WTC11 (cell line): Measurements from ENCODE around the gene UBE2H. TPM values are rescaled to one million over a fixed set of nuclear protein-coding genes. Genes with fewer than 3 reads are reported as not detected.
A peak's percentile ranks its signal among the peaks of the same experiment; 100 is the strongest.

Experiments
- ATAC-seq: fragments of 200-7000 bp; cut with Tn5 transposase; 2 replicates; pipeline ENCODE4 v1.10.0; 2021; ENCODE audit warnings: mild to moderate bottlenecking, moderate library complexity
- CTCF ChIA-PET: fragments of 300-600 bp; sonication (Branson Sonifier 250); formaldehyde crosslinking; loops from one replicate; lab custom pipeline; 2021; ENCODE audit warnings: antibody characterized with exemption; lab: Charles Lee
- POLR2A ChIA-PET: fragments of 350-600 bp; sonication (Branson Sonifier 250); formaldehyde crosslinking; loops from one replicate; lab custom pipeline; 2021; ENCODE audit warnings: antibody characterized with exemption; lab: Charles Lee
- DNase-seq: peaks from one replicate; pipeline ENCODE4 v3.0.0; 2021; ENCODE audit warnings: low spot score
- H3K27ac Mint-ChIP-seq: 2 replicates; pipeline ENCODE4 v1.8.0; 2021; ENCODE audit warnings: mixed read lengths
- H3K27me3 Mint-ChIP-seq: 2 replicates; pipeline ENCODE4 v1.8.0; 2021; ENCODE audit warnings: low read depth, mild to moderate bottlenecking, moderate library complexity, mixed read lengths
- H3K36me3 Mint-ChIP-seq: 2 replicates; pipeline ENCODE4 v1.8.0; 2021; ENCODE audit warnings: mixed read lengths
- H3K4me1 Mint-ChIP-seq: 2 replicates; pipeline ENCODE4 v1.8.0; 2022; ENCODE audit warnings: mixed read lengths
- H3K4me3 Mint-ChIP-seq: 2 replicates; pipeline ENCODE4 v1.8.0; 2021; ENCODE audit warnings: mild to moderate bottlenecking, moderate library complexity, mixed read lengths
- H3K9me3 Mint-ChIP-seq: 2 replicates; pipeline ENCODE4 v1.8.0; 2021; ENCODE audit warnings: mixed read lengths
- FOXK1 ChIP-seq: sonication (generic); formaldehyde crosslinking; IDR thresholded peaks from 2 replicates; pipeline ENCODE4 v1.8.0; 2022; ENCODE audit warnings: mild to moderate bottlenecking, moderate library complexity, missing genetic modification reagents
- OVOL2 ChIP-seq: fragments of 250-450 bp; sonication (Bioruptor Pico); IDR thresholded peaks from 2 replicates; pipeline ENCODE4 v1.9.0; 2021; ENCODE audit warnings: mild to moderate bottlenecking, borderline replicate concordance
- SMAD3 ChIP-seq: sonication (generic); formaldehyde crosslinking; IDR thresholded peaks from 2 replicates; pipeline ENCODE4 v1.8.0; 2022; ENCODE audit warnings: missing genetic modification reagents, mild to moderate bottlenecking, borderline replicate concordance
- SMAD4 ChIP-seq: sonication (generic); formaldehyde crosslinking; IDR thresholded peaks from 2 replicates; pipeline ENCODE4 v1.8.0; 2022; ENCODE audit warnings: mild to moderate bottlenecking, missing genetic modification reagents
- TCF7 ChIP-seq: sonication (generic); formaldehyde crosslinking; IDR thresholded peaks from 2 replicates; pipeline ENCODE4 v1.8.0; 2022; ENCODE audit warnings: mild to moderate bottlenecking, low read depth, missing genetic modification reagents, moderate library complexity
- total RNA-seq: library from RNA; stranded (reverse); gene quantifications from 3 replicates; pipeline ENCODE4 v1.2.3, GENCODE V29; 2021
- TF ChIP-seq, protein P1 (sequence below): sonication (generic); formaldehyde crosslinking; IDR thresholded peaks from 2 replicates; pipeline ENCODE4 v1.8.0; 2022; ENCODE audit warnings: mild to moderate bottlenecking, missing genetic modification reagents
- TF ChIP-seq, protein P2 (sequence below): sonication (generic); formaldehyde crosslinking; IDR thresholded peaks from 2 replicates; pipeline ENCODE4 v1.8.1; 2023; ENCODE audit warnings: mild to moderate bottlenecking, missing genetic modification reagents, borderline replicate concordance
- TF ChIP-seq, protein P3 (sequence below): sonication (generic); formaldehyde crosslinking; IDR thresholded peaks from 2 replicates; pipeline ENCODE4 v1.8.1; 2023; ENCODE audit warnings: mild to moderate bottlenecking, missing genetic modification reagents
- TF ChIP-seq, protein P4 (sequence below): sonication (generic); formaldehyde crosslinking; IDR thresholded peaks from 2 replicates; pipeline ENCODE4 v1.8.0; 2023; ENCODE audit warnings: missing genetic modification reagents
- TF ChIP-seq, protein P5 (sequence below): sonication (generic); formaldehyde crosslinking; IDR thresholded peaks from 2 replicates; pipeline ENCODE4 v1.8.0; 2022; ENCODE audit warnings: mild to moderate bottlenecking, missing genetic modification reagents
- TF ChIP-seq, protein P6 (sequence below): sonication (generic); formaldehyde crosslinking; IDR thresholded peaks from 2 replicates; pipeline ENCODE4 v1.8.1; 2022; ENCODE audit warnings: mild to moderate bottlenecking, missing genetic modification reagents, moderate library complexity, borderline replicate concordance
- TF ChIP-seq, protein P7 (sequence below): sonication (generic); formaldehyde crosslinking; IDR thresholded peaks from 2 replicates; pipeline ENCODE4 v1.8.0; 2022; ENCODE audit warnings: mild to moderate bottlenecking, missing genetic modification reagents

The UBE2H gene
- total RNA-seq, 1 experiment from 2014 or later = 55.0 TPM

DNA sequence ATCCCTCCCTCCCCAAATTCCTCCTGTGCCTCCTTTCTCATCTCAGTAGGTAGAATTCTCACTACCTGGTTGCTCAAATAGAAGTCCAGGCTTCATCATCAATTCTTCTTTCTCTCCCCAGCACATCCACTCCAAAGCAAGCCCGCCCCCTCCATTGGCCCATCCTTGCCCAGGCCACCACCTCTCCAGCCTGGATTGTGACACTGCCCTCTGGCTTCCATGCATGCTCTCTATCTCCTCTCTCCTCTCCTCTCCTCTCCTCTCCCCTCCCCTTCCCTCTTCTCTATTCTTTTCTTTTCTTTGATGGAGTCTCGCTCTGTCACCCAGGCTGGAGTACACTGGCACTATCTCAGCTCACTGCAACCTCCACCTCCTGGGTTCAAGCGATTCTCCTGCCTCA lies 144.9 kb downstream of the UBE2H start:
- Mint-ChIP-seq H3K27me3 (no peaks in the 10 kb centered on the region), H3K27ac (no peak overlapping the region), H3K9me3 (no peaks in the 10 kb centered on the region), H3K4me3 (no peak overlapping the region), H3K4me1 (peaks cover 19% of the 10 kb centered on the region), H3K36me3 (no peaks in the 10 kb centered on the region)
- POLR2A ChIA-PET = no interaction called here
- peak; percentile 75 for ATAC-seq
- no peak for DNase-seq
- TF ChIP-seq SMAD4 (no peak), TCF7 (CRISPR knock-in tag) (no peak), OVOL2 (no peak)
- TF ChIP-seq, protein P1, sequence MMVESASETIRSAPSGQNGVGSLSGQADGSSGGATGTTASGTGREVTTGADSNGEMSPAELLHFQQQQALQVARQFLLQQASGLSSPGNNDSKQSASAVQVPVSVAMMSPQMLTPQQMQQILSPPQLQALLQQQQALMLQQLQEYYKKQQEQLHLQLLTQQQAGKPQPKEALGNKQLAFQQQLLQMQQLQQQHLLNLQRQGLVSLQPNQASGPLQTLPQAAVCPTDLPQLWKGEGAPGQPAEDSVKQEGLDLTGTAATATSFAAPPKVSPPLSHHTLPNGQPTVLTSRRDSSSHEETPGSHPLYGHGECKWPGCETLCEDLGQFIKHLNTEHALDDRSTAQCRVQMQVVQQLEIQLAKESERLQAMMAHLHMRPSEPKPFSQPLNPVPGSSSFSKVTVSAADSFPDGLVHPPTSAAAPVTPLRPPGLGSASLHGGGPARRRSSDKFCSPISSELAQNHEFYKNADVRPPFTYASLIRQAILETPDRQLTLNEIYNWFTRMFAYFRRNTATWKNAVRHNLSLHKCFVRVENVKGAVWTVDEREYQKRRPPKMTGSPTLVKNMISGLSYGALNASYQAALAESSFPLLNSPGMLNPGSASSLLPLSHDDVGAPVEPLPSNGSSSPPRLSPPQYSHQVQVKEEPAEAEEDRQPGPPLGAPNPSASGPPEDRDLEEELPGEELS = no peak
- TF ChIP-seq, protein P2, sequence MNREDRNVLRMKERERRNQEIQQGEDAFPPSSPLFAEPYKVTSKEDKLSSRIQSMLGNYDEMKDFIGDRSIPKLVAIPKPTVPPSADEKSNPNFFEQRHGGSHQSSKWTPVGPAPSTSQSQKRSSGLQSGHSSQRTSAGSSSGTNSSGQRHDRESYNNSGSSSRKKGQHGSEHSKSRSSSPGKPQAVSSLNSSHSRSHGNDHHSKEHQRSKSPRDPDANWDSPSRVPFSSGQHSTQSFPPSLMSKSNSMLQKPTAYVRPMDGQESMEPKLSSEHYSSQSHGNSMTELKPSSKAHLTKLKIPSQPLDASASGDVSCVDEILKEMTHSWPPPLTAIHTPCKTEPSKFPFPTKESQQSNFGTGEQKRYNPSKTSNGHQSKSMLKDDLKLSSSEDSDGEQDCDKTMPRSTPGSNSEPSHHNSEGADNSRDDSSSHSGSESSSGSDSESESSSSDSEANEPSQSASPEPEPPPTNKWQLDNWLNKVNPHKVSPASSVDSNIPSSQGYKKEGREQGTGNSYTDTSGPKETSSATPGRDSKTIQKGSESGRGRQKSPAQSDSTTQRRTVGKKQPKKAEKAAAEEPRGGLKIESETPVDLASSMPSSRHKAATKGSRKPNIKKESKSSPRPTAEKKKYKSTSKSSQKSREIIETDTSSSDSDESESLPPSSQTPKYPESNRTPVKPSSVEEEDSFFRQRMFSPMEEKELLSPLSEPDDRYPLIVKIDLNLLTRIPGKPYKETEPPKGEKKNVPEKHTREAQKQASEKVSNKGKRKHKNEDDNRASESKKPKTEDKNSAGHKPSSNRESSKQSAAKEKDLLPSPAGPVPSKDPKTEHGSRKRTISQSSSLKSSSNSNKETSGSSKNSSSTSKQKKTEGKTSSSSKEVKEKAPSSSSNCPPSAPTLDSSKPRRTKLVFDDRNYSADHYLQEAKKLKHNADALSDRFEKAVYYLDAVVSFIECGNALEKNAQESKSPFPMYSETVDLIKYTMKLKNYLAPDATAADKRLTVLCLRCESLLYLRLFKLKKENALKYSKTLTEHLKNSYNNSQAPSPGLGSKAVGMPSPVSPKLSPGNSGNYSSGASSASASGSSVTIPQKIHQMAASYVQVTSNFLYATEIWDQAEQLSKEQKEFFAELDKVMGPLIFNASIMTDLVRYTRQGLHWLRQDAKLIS (CRISPR knock-in tag) = no peak
- CTCF ChIA-PET = interaction anchor here (1.2 to 2.5 kb wide), 2 partner anchors 17 to 21 kb away, joined by 3 to 7 read pairs; no protein-coding TSS in a partner anchor

DNA sequence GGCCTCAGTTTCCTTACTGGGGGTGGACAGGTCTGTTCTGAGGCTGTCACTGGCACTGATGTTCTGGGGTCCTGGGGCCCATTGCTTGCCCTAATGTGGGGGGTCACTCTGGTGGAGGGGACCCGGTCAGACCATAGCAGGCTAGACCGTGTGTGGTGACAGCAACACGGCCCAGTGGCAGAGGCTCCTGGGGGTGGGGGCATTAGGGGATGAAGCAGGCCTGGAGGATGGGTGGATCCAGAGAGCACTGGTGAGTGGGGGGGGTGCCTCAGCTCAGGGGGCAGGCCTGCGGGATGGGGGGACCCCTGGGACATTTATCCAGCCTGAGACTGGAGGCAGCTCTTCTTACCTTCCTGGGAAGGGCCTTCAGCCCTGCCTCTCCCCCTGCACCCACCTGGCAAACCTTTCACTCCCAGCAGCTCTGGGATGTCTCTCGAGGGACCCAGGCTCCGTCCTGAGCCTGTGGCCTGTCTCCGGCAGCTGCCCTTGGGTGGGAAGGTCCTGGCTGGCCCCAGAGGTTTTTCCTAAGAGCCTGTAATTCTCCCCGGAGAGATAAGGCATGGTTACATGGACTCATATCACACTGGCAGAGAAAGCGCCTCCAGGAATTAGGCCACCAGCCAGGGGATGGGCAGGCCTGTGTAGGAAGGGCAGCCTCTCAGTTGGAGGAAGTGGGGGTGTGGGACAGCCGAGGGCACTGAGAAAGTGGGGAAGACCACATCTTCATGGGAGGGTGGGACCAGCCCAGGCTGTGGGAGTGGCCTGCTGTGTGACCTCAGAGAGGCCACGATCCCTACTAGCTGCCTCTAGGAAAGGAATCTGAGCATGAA lies 147.7 kb downstream of the UBE2H start:
- POLR2A ChIA-PET = no interaction called here
- no peaks in the 10 kb centered on the region for H3K9me3 Mint-ChIP-seq
- peaks cover 2% of the 10 kb centered on the region; the same call in 1 of the 2 replicates for H3K27me3 Mint-ChIP-seq
- TF ChIP-seq, protein P3, sequence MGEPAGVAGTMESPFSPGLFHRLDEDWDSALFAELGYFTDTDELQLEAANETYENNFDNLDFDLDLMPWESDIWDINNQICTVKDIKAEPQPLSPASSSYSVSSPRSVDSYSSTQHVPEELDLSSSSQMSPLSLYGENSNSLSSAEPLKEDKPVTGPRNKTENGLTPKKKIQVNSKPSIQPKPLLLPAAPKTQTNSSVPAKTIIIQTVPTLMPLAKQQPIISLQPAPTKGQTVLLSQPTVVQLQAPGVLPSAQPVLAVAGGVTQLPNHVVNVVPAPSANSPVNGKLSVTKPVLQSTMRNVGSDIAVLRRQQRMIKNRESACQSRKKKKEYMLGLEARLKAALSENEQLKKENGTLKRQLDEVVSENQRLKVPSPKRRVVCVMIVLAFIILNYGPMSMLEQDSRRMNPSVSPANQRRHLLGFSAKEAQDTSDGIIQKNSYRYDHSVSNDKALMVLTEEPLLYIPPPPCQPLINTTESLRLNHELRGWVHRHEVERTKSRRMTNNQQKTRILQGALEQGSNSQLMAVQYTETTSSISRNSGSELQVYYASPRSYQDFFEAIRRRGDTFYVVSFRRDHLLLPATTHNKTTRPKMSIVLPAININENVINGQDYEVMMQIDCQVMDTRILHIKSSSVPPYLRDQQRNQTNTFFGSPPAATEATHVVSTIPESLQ = no peak
- TF ChIP-seq, protein P4, sequence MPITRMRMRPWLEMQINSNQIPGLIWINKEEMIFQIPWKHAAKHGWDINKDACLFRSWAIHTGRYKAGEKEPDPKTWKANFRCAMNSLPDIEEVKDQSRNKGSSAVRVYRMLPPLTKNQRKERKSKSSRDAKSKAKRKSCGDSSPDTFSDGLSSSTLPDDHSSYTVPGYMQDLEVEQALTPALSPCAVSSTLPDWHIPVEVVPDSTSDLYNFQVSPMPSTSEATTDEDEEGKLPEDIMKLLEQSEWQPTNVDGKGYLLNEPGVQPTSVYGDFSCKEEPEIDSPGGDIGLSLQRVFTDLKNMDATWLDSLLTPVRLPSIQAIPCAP (CRISPR knock-in tag) = no peak
- TF ChIP-seq FOXK1 (CRISPR knock-in tag) (no peak), OVOL2 (no peak), SMAD4 (no peak), SMAD3 (CRISPR knock-in tag) (no peak)
- TF ChIP-seq, protein P5, sequence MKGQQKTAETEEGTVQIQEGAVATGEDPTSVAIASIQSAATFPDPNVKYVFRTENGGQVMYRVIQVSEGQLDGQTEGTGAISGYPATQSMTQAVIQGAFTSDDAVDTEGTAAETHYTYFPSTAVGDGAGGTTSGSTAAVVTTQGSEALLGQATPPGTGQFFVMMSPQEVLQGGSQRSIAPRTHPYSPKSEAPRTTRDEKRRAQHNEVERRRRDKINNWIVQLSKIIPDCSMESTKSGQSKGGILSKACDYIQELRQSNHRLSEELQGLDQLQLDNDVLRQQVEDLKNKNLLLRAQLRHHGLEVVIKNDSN = no peak
- TF ChIP-seq, protein P2 (CRISPR knock-in tag) = no peak
- TF ChIP-seq, protein P6, sequence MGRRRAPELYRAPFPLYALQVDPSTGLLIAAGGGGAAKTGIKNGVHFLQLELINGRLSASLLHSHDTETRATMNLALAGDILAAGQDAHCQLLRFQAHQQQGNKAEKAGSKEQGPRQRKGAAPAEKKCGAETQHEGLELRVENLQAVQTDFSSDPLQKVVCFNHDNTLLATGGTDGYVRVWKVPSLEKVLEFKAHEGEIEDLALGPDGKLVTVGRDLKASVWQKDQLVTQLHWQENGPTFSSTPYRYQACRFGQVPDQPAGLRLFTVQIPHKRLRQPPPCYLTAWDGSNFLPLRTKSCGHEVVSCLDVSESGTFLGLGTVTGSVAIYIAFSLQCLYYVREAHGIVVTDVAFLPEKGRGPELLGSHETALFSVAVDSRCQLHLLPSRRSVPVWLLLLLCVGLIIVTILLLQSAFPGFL (CRISPR knock-in tag) = no peak
- TF ChIP-seq, protein P7, sequence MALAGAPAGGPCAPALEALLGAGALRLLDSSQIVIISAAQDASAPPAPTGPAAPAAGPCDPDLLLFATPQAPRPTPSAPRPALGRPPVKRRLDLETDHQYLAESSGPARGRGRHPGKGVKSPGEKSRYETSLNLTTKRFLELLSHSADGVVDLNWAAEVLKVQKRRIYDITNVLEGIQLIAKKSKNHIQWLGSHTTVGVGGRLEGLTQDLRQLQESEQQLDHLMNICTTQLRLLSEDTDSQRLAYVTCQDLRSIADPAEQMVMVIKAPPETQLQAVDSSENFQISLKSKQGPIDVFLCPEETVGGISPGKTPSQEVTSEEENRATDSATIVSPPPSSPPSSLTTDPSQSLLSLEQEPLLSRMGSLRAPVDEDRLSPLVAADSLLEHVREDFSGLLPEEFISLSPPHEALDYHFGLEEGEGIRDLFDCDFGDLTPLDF (CRISPR knock-in tag) = no peak
- no peak for DNase-seq
- H3K36me3 Mint-ChIP-seq = no peaks in the 10 kb centered on the region
- no peak overlapping the region for H3K27ac Mint-ChIP-seq
- H3K4me3 Mint-ChIP-seq = no peak overlapping the region
- ATAC-seq = peak; percentile 20; the same call in 1 of the 2 replicates
- CTCF ChIA-PET = interaction anchor here (0.6 to 2.3 kb wide), 4 partner anchors 19 to 259 kb away, joined by 3 to 10 read pairs (median 4); no protein-coding TSS in a partner anchor
- H3K4me1 Mint-ChIP-seq = peaks cover 38% of the 10 kb centered on the region
